H1 (cell line): ENCODE measurements around the gene PROK2. TPM values are rescaled to one million over a fixed set of nuclear protein-coding genes. Genes with fewer than 3 reads are reported as not detected.

ENCODE experiments used
- BACH1 ChIP-seq: IDR thresholded peaks from 2 replicates; pipeline ENCODE4 v1.6.1; 2012; ENCODE audit warnings: low read length, improper control_type of control experiment
- BCL11A ChIP-seq, 2 experiments: IDR thresholded peaks; one replicate each; pipeline ENCODE4 v1.6.1; 2011; ENCODE audit warnings: low read depth in 2 of 2, low read length in 2 of 2, mild to moderate bottlenecking in 2 of 2
- GABPA ChIP-seq: IDR thresholded peaks from 2 replicates; pipeline ENCODE4 v1.6.1; 2011; ENCODE audit warnings: mild to moderate bottlenecking, low read length, moderate library complexity, borderline replicate concordance; ENCODE audit not compliant: insufficient read depth
- GTF2F1 ChIP-seq: IDR thresholded peaks from 2 replicates; pipeline ENCODE4 v1.6.1; 2012; ENCODE audit warnings: low read depth, low read length, improper control_type of control experiment, borderline replicate concordance
- KDM5A ChIP-seq: fragments of 200-600 bp; IDR thresholded peaks from 2 replicates; pipeline ENCODE4 v1.7.1; 2012; ENCODE audit warnings: mild to moderate bottlenecking, low read length, inconsistent platforms, mixed read lengths
- MAX ChIP-seq: IDR thresholded peaks from 2 replicates; pipeline ENCODE4 v1.6.1; 2012; ENCODE audit warnings: inconsistent platforms
- NANOG ChIP-seq: IDR thresholded peaks from 2 replicates; pipeline ENCODE4 v1.6.1; 2011; ENCODE audit warnings: low read length, low read depth, mild to moderate bottlenecking, inconsistent platforms; ENCODE audit not compliant: insufficient read depth, poor library complexity, severe bottlenecking
- TAF7 ChIP-seq: optimal IDR thresholded peaks from 2 replicates; pipeline ENCODE3; 2011; ENCODE audit warnings: low read depth, mild to moderate bottlenecking, inconsistent platforms, low read length, moderate library complexity, borderline replicate concordance
- polyA plus RNA-seq, 7 experiments: library from polyadenylated mRNA; depleted of rRNA in 3 of 7; stranded (reverse) in 5 of 7; unstranded in 2 of 7; fragments of >200 nt in 5 of 7; fragments of 200-250 nt in 2 of 7; gene quantifications; 1 replicate in 5 of 7; 2 replicates in 1 of 7; 4 replicates in 1 of 7; pipeline versions ENCODE4 v1.2.1 to v1.2.3, GENCODE V29; 2011 to 2013; ENCODE audit warnings: missing spikeins in 2 of 7, mixed read lengths in 2 of 7
- total RNA-seq: library from RNA; stranded (reverse); fragmentation: NEBNext Ultra II Directional; extraction: Animal tissue kit (Norgen Biotek cat#: 25700); gene quantifications from 2 replicates; pipeline ENCODE4 v1.2.1, GENCODE V29; 2021

PROK2 gene
- total and polyA plus RNA-seq, 2 of the 8 experiments (the other 6 are each of a cell fraction or from before 2014, with no cell fraction given): 0.50 to 1.8 TPM

DNA sequence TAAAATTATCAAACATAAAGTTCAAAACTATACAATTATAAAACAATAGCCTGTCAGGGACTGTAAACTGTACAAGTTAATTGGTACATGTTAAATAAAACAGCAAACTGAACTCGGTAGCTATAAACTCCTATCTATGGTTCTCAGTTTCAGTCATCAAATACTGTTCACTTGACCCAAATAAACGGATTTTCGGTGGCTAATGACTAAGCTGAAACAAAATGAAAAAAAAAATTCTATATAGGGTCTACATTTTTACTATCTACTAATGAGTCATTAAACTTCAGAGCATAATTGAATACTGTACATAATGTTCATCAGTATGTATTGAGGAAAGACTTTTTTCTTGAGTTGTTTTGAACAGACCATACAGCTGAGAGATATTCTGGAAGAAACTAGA, 6.6 kb downstream of the PROK2 start (continued):
- no peak for TF ChIP-seq BCL11A (IDR thresholded peaks at IDR 0.05; ENCODE audit: low read depth in 2 of 2, low read length in 2 of 2)
- TF ChIP-seq MAX: no peak
- TF ChIP-seq GABPA: no peak
- TF ChIP-seq NANOG: no peak
- TF ChIP-seq BACH1: no peak
- no peak for TF ChIP-seq KDM5A
- no peak for TF ChIP-seq GTF2F1
- no peak for TF ChIP-seq TAF7
